GM12872 (cell line): ENCODE measurements around the gene EOLA1.
"Not testable (repeated sequence)": the region's sequence is repeated elsewhere in the genome, so short reads cannot be mapped to it uniquely, and the experiment has no call there.

ENCODE experiments used
- TF ChIP-seq, protein P1 (sequence below): IDR thresholded peaks from 3 replicates; pipeline ENCODE4 v1.5.1; 2011; ENCODE audit warnings: low read depth, mild to moderate bottlenecking, low read length, moderate library complexity; ENCODE audit not compliant: insufficient read depth

EOLA1 gene

DNA sequence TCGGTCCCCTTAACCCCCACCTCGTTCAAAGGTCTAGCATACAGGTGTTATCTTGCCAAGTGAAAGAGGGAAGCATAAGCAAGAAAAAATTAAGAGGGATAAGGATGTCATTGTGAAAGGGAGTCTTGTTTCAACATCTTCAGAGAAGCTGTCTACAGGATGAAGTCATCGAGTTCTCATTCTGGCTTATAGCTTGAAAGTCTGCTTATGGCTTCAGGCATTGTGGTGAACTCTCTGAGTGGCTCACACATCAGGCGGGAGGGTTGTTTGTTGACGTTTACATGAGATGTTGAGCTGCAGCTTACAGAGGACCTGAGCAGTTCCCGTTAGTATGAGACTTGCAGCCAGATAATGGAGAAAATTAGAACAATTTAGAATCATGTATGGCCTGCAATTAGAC is 29.9 kb downstream of the EOLA1 start:
- TF ChIP-seq, protein P1, sequence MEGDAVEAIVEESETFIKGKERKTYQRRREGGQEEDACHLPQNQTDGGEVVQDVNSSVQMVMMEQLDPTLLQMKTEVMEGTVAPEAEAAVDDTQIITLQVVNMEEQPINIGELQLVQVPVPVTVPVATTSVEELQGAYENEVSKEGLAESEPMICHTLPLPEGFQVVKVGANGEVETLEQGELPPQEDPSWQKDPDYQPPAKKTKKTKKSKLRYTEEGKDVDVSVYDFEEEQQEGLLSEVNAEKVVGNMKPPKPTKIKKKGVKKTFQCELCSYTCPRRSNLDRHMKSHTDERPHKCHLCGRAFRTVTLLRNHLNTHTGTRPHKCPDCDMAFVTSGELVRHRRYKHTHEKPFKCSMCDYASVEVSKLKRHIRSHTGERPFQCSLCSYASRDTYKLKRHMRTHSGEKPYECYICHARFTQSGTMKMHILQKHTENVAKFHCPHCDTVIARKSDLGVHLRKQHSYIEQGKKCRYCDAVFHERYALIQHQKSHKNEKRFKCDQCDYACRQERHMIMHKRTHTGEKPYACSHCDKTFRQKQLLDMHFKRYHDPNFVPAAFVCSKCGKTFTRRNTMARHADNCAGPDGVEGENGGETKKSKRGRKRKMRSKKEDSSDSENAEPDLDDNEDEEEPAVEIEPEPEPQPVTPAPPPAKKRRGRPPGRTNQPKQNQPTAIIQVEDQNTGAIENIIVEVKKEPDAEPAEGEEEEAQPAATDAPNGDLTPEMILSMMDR, result no peak

DNA sequence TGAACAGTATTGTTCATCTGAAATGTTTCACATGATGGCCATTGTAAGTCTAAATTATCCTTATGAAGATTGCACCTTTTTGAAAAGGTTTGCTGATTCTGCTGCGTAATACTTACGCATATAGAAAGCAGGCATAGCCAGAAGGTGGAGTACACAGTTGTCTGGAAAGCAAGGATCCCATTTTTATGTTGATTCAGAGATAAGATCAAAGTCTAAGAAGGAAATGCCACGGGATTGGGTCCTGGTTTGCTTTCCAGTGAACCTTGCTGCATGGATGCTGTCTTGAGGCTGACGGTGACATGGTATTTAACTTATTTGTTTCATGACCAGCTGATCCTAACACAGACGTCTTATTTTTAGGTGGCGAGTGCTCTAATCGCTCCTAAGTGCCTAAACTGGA is 31.0 kb downstream of the EOLA1 start:
- TF ChIP-seq, protein P1, result no peak

DNA sequence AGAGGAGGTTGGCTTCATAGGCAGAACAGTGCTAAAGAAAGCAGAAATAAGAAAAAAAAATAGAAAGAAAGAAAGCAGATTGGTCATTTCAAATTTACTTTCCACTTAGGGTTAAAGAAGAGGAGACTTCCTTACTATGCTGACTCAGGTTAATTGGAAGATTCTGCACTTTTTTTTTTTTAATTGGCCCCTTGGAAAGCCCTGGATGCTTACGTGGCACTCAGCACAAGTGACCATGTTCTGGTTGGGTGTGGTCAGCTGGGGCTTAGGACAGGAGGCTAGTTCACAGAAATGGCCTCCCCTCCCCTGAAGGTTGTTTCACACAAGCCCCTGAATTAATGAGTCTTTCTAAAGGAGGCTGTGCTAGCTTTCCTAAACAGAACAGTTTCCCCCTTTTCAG is 31.9 kb downstream of the EOLA1 start:
- TF ChIP-seq, protein P1, result no peak

DNA sequence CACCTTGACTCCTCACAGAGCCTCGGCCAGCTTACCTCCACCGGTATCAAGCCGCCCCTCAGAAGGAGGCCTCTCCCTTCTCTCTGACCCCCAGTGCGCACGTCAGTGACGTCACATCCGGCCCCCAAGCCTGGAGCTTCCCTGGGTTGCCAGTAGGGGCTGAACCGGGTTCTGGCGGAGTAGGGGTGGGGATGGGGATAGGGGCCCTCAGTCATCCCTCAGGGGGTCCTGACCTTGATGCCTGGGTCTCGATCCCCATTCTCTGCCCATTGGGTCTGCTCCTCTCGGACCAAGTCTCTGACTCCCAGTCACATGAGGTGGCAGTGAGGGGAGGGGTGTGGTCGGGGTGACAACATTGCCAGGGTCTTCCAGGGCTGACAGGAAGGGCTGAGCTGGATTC is 46.5 kb downstream of the EOLA1 start, which contains the start of gene MAGEA9B:
Gene MAGEA9B (minus strand): TSS at position 101 of the 400 bp plus-strand sequence. CDS start 4,280 bp downstream, outside the sequence.
- TF ChIP-seq, protein P1, result not testable (repeated sequence)

DNA sequence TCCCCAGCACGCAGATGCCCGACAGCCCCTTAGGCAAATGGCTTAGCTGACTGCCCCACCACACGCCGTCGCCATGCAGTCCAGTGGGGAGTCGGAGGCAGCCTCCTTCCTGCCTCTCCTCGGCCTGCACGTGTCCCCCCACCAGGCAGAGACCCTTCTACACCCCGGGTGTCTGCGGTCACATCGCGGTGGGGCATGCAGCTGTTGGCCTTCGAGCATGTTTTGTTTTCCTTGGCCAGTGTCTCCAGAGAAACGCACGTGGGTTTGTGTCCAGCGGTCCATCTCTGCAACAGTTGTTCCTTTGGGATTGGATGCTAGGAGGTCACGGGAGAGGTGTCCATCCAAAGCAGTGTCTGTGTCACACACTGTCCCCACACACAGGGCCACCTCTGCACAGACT is 54.4 kb downstream of the EOLA1 start, which contains the start of gene HSFX2:
Gene HSFX2 (minus strand): TSS at position 101 of the 400 bp plus-strand sequence. CDS start 614 bp downstream, outside the sequence.
- TF ChIP-seq, protein P1, result not testable (repeated sequence)
